HFF-Myc (cell line): Measurements from ENCODE around the gene CLDN2.

Experiments
- DNase-seq: peaks from one replicate; pipeline ENCODE4 v3.0.0-alpha.2; 2011; ENCODE audit warnings: low read depth; ENCODE audit errors: extremely low read depth
- H3K4me3 ChIP-seq: replicated peaks from 2 replicates; pipeline ENCODE4 v1.5.1; 2011; ENCODE audit warnings: low read depth, mild to moderate bottlenecking, control low read depth, low read length
- TF ChIP-seq, protein P1 (sequence below): IDR thresholded peaks from 2 replicates; pipeline ENCODE4 v1.5.1; 2012; ENCODE audit warnings: mild to moderate bottlenecking, low read depth, low read length, control low read depth; ENCODE audit errors: missing control alignments

Gene CLDN2

DNA sequence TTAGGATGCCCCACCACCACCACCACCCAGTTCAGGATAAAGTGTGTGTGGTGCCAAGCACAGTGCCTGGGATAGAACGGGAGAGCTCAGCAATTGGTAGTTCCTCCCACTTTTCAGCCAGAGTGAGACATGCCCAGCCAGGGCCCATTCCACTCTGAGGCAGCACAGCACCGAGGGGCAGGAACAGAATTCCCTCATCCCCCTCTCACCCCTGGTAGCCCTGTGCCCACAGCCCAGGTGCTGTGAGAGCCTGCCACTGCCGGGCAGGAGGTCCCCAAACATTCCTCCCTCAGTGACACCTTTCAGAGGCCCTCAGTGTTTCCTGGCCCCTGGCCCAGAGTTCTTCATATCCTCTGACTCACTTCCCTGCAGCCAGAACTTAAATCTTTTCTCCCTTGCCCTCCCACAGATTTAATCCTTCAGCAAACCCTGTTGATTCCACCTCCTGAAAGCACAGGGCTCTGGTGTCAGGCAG lies 25.2 kb upstream of the CLDN2 start:
- peak; percentile 48 for DNase-seq
- H3K4me3 ChIP-seq, result no peak overlapping the region
- TF ChIP-seq, protein P1, sequence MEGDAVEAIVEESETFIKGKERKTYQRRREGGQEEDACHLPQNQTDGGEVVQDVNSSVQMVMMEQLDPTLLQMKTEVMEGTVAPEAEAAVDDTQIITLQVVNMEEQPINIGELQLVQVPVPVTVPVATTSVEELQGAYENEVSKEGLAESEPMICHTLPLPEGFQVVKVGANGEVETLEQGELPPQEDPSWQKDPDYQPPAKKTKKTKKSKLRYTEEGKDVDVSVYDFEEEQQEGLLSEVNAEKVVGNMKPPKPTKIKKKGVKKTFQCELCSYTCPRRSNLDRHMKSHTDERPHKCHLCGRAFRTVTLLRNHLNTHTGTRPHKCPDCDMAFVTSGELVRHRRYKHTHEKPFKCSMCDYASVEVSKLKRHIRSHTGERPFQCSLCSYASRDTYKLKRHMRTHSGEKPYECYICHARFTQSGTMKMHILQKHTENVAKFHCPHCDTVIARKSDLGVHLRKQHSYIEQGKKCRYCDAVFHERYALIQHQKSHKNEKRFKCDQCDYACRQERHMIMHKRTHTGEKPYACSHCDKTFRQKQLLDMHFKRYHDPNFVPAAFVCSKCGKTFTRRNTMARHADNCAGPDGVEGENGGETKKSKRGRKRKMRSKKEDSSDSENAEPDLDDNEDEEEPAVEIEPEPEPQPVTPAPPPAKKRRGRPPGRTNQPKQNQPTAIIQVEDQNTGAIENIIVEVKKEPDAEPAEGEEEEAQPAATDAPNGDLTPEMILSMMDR, result no peak

DNA sequence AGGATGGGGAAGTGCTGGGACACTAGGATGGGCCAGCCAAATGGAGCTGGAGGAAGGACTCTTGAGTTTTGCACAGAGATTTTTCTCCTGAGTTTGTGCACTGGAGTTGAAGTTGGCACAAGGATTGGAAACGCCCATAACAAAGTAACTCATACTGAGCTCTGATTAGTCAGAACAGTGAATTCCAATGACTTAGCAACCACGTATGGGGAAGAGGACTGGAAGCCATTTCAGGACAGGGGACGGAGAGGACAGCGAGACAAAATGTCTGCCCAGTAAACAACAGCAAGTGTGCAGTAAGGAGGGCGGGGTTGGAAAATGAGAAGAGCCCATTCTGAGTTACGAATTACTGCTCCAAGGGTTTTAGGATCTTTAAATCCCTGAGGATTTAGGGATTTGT lies 22.9 kb upstream of the CLDN2 start:
- no peak overlapping the region for H3K4me3 ChIP-seq
- TF ChIP-seq, protein P1, result no peak
- DNase-seq, result peak; percentile 6

DNA sequence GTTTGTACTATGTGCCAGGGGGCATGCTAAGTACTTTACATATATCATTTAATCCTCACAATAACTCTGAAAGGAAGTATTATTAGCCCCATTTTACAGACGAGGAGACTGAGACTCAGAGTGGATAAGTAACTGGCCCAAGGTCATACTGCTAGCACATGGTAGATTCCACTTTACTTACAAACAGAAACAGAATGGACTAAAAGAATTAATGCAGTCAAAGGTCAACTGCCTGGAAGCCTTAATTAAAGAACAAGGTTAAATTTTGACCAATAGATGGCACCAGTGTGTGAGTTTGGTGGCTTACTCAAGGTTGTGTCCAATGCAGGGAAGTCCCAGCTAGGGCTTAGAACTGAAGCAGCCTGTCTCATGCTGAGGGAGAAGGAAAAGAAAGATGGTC lies 21.7 kb upstream of the CLDN2 start:
- no peak overlapping the region for H3K4me3 ChIP-seq
- TF ChIP-seq, protein P1, result peak; percentile 29
- peak; percentile 24 for DNase-seq

DNA sequence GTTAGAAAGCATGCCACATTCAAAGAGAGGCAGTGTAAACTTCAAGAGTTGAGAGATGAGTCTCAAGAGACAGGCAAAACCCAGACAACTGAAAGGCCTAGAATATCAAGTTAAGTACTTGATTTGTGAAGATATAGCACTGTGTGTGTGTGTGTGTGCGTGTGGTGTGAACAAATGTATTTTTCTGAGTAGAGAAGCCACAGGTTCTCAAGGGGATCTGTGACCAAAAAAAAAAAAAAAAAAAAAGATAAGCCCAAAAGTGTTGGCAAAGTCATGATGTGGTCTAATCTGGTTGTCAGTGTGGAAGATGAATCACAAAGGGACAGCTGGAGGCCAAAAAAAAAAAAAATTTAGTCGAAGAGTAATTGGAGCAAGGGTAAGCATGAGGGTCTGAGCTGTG lies 20.9 kb upstream of the CLDN2 start:
- no peak overlapping the region for H3K4me3 ChIP-seq
- DNase-seq, result no peak
- TF ChIP-seq, protein P1, result no peak

DNA sequence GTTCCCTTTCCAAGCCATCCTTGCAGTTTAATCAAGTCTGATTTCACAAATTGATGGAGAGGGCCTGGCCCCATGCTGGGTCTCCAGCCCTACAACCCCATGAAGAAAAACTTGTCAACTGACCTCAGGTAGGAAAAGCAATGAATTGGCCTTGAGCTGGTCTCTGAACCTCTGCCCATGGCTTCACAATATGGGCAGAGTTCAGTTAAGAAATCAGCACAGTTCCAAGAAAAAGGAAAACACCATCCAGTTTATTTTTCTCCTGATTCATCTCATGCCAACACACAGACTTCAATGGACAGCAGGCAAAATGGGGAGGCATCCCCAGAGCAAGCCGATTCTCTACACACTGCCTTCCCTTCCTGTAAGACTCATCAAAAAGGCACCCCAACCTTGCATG lies 20.4 kb upstream of the CLDN2 start:
- no peak overlapping the region for H3K4me3 ChIP-seq
- DNase-seq, result no peak
- TF ChIP-seq, protein P1, result no peak

DNA sequence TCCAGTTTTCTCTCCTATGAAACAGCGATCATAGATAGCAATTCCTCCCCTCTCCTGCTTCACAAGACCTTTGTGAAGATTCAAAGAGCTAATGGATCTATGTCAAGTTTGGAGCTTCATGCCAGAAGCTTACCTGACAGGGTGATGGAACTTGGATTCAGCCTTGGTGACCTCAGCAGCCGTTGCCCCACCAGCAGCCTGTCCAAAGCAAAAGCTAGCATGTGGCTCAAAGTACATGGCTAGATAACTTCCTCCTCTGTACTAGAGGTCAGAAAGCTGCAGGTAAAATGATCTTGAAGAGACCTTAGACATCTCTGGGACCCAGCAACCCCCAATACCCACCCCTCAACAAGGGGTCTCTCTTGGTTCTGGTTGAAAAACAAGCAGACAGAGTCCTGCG lies 18.9 kb upstream of the CLDN2 start:
- TF ChIP-seq, protein P1, result no peak
- DNase-seq, result no peak
- no peak overlapping the region for H3K4me3 ChIP-seq

DNA sequence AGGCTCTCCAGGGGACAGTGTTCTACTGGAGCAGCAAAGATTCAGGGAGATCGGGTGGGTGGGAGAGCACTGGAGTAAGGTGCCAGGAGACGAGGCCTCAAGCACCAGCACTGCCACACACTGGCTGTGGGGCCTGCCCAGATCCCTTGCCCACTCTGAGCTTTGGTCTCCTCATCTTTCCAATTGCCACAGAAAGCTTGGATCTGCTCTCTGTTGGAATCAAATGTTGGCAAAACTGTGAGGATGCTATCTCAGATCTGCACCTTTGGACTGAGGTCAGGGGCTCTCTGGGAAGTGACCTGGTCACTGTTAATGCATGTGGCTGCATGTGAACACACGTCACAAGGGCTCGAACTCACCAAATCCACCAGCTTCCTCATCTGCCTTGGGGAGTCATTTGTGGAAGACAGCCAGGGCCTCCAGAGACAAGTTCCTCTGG lies 18.4 kb upstream of the CLDN2 start:
- DNase-seq, result no peak
- H3K4me3 ChIP-seq, result no peak overlapping the region
- TF ChIP-seq, protein P1, result no peak
